Heart right ventricle (tissue), 16 donors: ENCODE data around the gene CFAP20. TPM values are rescaled to one million over a fixed set of nuclear protein-coding genes. Genes with fewer than 3 reads are reported as not detected.

Experiments
- ATAC-seq, 8 donors: fragments of 200-7000 bp; cut with Tn5 transposase; one replicate each; pipeline ENCODE4 v1.9.1; 2020; ENCODE audit warnings: mild to moderate bottlenecking in 8 of 8, moderate library complexity in 8 of 8, moderate number of reproducible peaks in 1 of 8
- DNase-seq, 2 donors: peaks; one replicate each; pipeline ENCODE4 v3.0.0-alpha.2; 2020
- H3K27ac ChIP-seq, 10 donors: fragments of 200-600 bp; sonication (generic) in 2 of 10; one replicate each; pipeline versions ENCODE4 v1.5.0 to v1.8.0; 2020 to 2022; ENCODE audit warnings: mild to moderate bottlenecking in 3 of 10
- H3K27me3 ChIP-seq, 7 donors: fragments of 200-600 bp; one replicate each; pipeline ENCODE4 v1.8.0; 2021 to 2022; ENCODE audit warnings: mild to moderate bottlenecking in 2 of 7
- H3K36me3 ChIP-seq, 9 donors: fragments of 200-600 bp; sonication (generic) in 1 of 9; one replicate each; pipeline versions ENCODE4 v1.5.0 to v1.8.0; 2020 to 2022; ENCODE audit warnings: mild to moderate bottlenecking in 2 of 9
- H3K4me1 ChIP-seq, 9 donors: fragments of 200-600 bp; sonication (generic) in 1 of 9; one replicate each; pipeline versions ENCODE4 v1.5.0 to v1.8.0; 2020 to 2022; ENCODE audit warnings: mild to moderate bottlenecking in 4 of 9
- H3K4me3 ChIP-seq, 10 donors: fragments of 200-600 bp; sonication (generic) in 2 of 10; one replicate each; pipeline versions ENCODE4 v1.5.0 to v1.8.0; 2020 to 2022; ENCODE audit warnings: mild to moderate bottlenecking in 7 of 10, moderate library complexity in 2 of 10
- H3K9me3 ChIP-seq, 11 donors: fragments of 200-600 bp in 10 of 11; sonication (generic) in 2 of 11; one replicate each; pipeline versions ENCODE4 v1.5.0 to v1.8.0; 2013 to 2022; ENCODE audit warnings: mild to moderate bottlenecking in 2 of 11, control low read depth in 1 of 11, moderate library complexity in 1 of 11
- CTCF ChIP-seq, 9 donors: fragments of 200-600 bp; sonication (generic) in 2 of 9; IDR thresholded peaks; one replicate each; pipeline versions ENCODE4 v1.5.0 to v1.8.0; 2021 to 2022; ENCODE audit warnings: antibody characterized with exemption in 9 of 9, mild to moderate bottlenecking in 5 of 9, moderate library complexity in 1 of 9
- WGBS, 2 donors: extraction: QIAGEN DNeasy Blood & Tissue Kit; methylation state at CpG; one replicate each; pipeline ENCODE4 v1.1.7; 2013; ENCODE audit warnings: inconsistent platforms in 1 of 2; 5-methylcytosine and 5-hydroxymethylcytosine counted together
- intact Hi-C, 10 donors: fragments of 100-400 bp; cut with DNase I; formaldehyde crosslinking; loops; one replicate each; pipeline versions ENCODE4 v1.11.1 to v1.14.2; 2022
- polyA plus RNA-seq, 2 donors: library from polyadenylated mRNA; stranded (reverse); fragments of 200-250 nt; gene quantifications; one replicate each; pipeline ENCODE4 v1.2.3, GENCODE V29; 2013
- total RNA-seq, 10 donors: library from RNA; stranded (reverse); fragmentation: NEBNext Ultra II Directional in 3 of 10; extraction: Animal tissue kit (Norgen Biotek cat#: 25700) in 3 of 10; gene quantifications; one replicate each; pipeline versions ENCODE4 v1.2.1 to v1.2.4, GENCODE V29; 2021 to 2023
- donor health status: Arrhythmogenic right ventricular cardiomyopathy.
- donor health status: ischemic (EF 13 %, LVEDD 7.1; RV severe dilation, severe dysfunction).
- donor health status: healthy with polysubstance abuse.
- donor health status: DM: no; HTN: yes; CAD: no.
- donor health status: DM: no; HTN: no; CAD: no.
- donor health status: ischemic (EF 25% LVEDD 6.9; RV normal size, moderate dysfunction).
- donor health status: ischemic (EF 25% LVEDD 5.7; RV mildly dilated, moderate dysfunction).
- donor health status: healthy.
- donor health status: DM: yes; HTN: yes; CAD: no.
- donor health status: Ischemic cardiomyopathy.
- donor health status: ischemic (EF 35%, LVEDD 5.7; RV mildly dilated, moderate dysfunction).
- donor health status: nonischemic (EF 11% LVEDD 7.7; RV severe dilation, severe dysfunction).
- donor health status: DM: yes; HTN: yes; CAD: no.
- donor health status: PGD.
- donor health status: ischemic (EF 29% LVEDD 5.4; RV normal size, mild dysfunction).
- donor health status: nonischemic (EF 23%, LVEDD 6.1; RV moderate dilation, normal function).

Gene CFAP20
- total and polyA plus RNA-seq, 12 donors: 17.9 to 43.5 (median 34.7) TPM

GRCh38 chr16:58087209-58087913 is 41.8 kb downstream of the CFAP20 start:
- ATAC-seq (no peak), DNase-seq (no peak)
- WGBS, 2 donors: 92 to 97% methylated on average over 23 of the region's 23 CpGs
- Histone ChIP-seq H3K4me1 (peaks cover 0 to 11% (median 3%) of the 10 kb centered on the region in 9 donors), H3K9me3 (no peaks in the 10 kb centered on the region), H3K27ac (no peak overlapping the region), H3K36me3 (no peaks in the 10 kb centered on the region), H3K4me3 (no peak overlapping the region), H3K27me3 (no peaks in the 10 kb centered on the region)
- no peak for TF ChIP-seq CTCF (IDR thresholded peaks at IDR 0.05)
- intact Hi-C loops: no loop called here

- H3K4me1 ChIP-seq: peaks cover 0 to 18% (median 4%) of the 10 kb centered on the region in 9 donors
- TF ChIP-seq CTCF (IDR thresholded peaks at IDR 0.05): no peak
- no peak overlapping the region for H3K27ac ChIP-seq
- no peak overlapping the region for H3K4me3 ChIP-seq
- intact Hi-C loops: no loop called here
- no peaks in the 10 kb centered on the region for H3K36me3 ChIP-seq
- no peak for DNase-seq
- H3K9me3 ChIP-seq: no peaks in the 10 kb centered on the region
- no peak for ATAC-seq
- WGBS, 2 donors: 86 to 91% methylated on average over 19 of the region's 19 CpGs
- no peaks in the 10 kb centered on the region for H3K27me3 ChIP-seq
Observed at GRCh38 chr16:58086381-58087208, 42.6 kb downstream of the CFAP20 start.

- Histone ChIP-seq H3K4me1 (peaks cover 0 to 25% (median 10%) of the 10 kb centered on the region in 9 donors), H3K27me3 (no peaks in the 10 kb centered on the region), H3K36me3 (no peaks in the 10 kb centered on the region), H3K9me3 (no peaks in the 10 kb centered on the region), H3K27ac (no peak overlapping the region), H3K4me3 (no peak overlapping the region)
- intact Hi-C loops: no loop called here
- 89 to 90% methylated on average over 21 of the region's 21 CpGs for WGBS, 2 donors
- no peak for TF ChIP-seq CTCF (IDR thresholded peaks at IDR 0.05)
- no peak for ATAC-seq
- no peak for DNase-seq
Observed at GRCh38 chr16:58085584-58086251, 43.5 kb downstream of the CFAP20 start.

- no peak for TF ChIP-seq CTCF (IDR thresholded peaks at IDR 0.05)
- 96% methylated on average over 11 of the region's 11 CpGs for WGBS, 2 donors
- Histone ChIP-seq H3K27ac (no peak overlapping the region), H3K4me1 (peaks cover 0 to 30% (median 11%) of the 10 kb centered on the region in 9 donors), H3K36me3 (no peaks in the 10 kb centered on the region), H3K27me3 (no peaks in the 10 kb centered on the region), H3K4me3 (no peak overlapping the region), H3K9me3 (no peaks in the 10 kb centered on the region)
- ATAC-seq (no peak), DNase-seq (no peak)
- intact Hi-C loops: no loop called here
Observed at GRCh38 chr16:58085171-58085570, 44.0 kb downstream of the CFAP20 start.
